SK-N-SH treated with all-trans-retinoic acid at 6 μM for 48 hours (cell line): ENCODE data around the gene TERB1.

Experiments used
- ARNTL ChIP-seq: fragments of 450-650 bp; formaldehyde crosslinking; IDR thresholded peaks from 2 replicates; pipeline ENCODE4 v1.5.0; 2020; ENCODE audit warnings: low read depth, mild to moderate bottlenecking, moderate library complexity, borderline replicate concordance
- CREB5 ChIP-seq: fragments of 250-450 bp; sonication (Bioruptor Pico); IDR thresholded peaks from 2 replicates; pipeline ENCODE4 v1.5.1; 2020; ENCODE audit warnings: low read depth, mild to moderate bottlenecking, moderate library complexity
- CSDC2 ChIP-seq: fragments of 250-450 bp; sonication (Bioruptor Pico); IDR thresholded peaks from 2 replicates; pipeline ENCODE4 v1.5.0; 2020; ENCODE audit warnings: mild to moderate bottlenecking, moderate library complexity
- CSRNP3 ChIP-seq: fragments of 250-450 bp; sonication (Bioruptor Pico); IDR thresholded peaks from 2 replicates; pipeline ENCODE4 v1.5.1; 2021; ENCODE audit warnings: mild to moderate bottlenecking, moderate library complexity
- ISL1 ChIP-seq: fragments of 250-450 bp; sonication (Bioruptor Pico); IDR thresholded peaks from 2 replicates; pipeline ENCODE4 v2.1.2; 2022; ENCODE audit warnings: mild to moderate bottlenecking, moderate library complexity
- PATZ1 ChIP-seq: fragments of 250-450 bp; sonication (Bioruptor Pico); IDR thresholded peaks from 2 replicates; pipeline ENCODE4 v1.8.0; 2020; ENCODE audit warnings: mild to moderate bottlenecking, moderate library complexity, borderline replicate concordance
- PPARA ChIP-seq: fragments of 250-450 bp; sonication (Bioruptor Pico); IDR thresholded peaks from 2 replicates; pipeline ENCODE4 v1.5.0; 2020; ENCODE audit warnings: mild to moderate bottlenecking, borderline replicate concordance
- TCF4 ChIP-seq: fragments of 250-450 bp; sonication (Bioruptor Pico); IDR thresholded peaks from 2 replicates; pipeline ENCODE4 v1.8.0; 2021; ENCODE audit warnings: mild to moderate bottlenecking, moderate library complexity, borderline replicate concordance
- TOX ChIP-seq: fragments of 250-450 bp; sonication (Bioruptor Pico); IDR thresholded peaks from 2 replicates; pipeline ENCODE4 v1.8.0; 2021; ENCODE audit warnings: mild to moderate bottlenecking, moderate library complexity, borderline replicate concordance
- ZC3H10 ChIP-seq: fragments of 250-450 bp; sonication (Bioruptor Pico); IDR thresholded peaks from 2 replicates; pipeline ENCODE4 v1.5.1; 2021; ENCODE audit warnings: mild to moderate bottlenecking, moderate library complexity
- ZFP30 ChIP-seq: fragments of 450-650 bp; formaldehyde crosslinking; IDR thresholded peaks from 2 replicates; pipeline ENCODE4 v1.5.0; 2022; ENCODE audit warnings: mild to moderate bottlenecking, moderate library complexity
- ZNF565 ChIP-seq: fragments of 450-650 bp; formaldehyde crosslinking; conservative IDR thresholded peaks from 2 replicates; pipeline ENCODE4 v1.5.0; 2020; ENCODE audit warnings: low read depth, mild to moderate bottlenecking, moderate library complexity
- ZNF70 ChIP-seq: fragments of 450-650 bp; formaldehyde crosslinking; IDR thresholded peaks from 2 replicates; pipeline ENCODE4 v1.5.0; 2020; ENCODE audit warnings: mild to moderate bottlenecking, moderate library complexity

GRCh38 chr16:66746682-66747081 is 54.7 kb downstream of the TERB1 start:
- no peak for TF ChIP-seq CREB5
- TF ChIP-seq ZFP30: no peak
- no peak for TF ChIP-seq CSRNP3
- no peak for TF ChIP-seq CSDC2
- no peak for TF ChIP-seq ISL1 (CRISPR knock-in tag)
- TF ChIP-seq ZC3H10: no peak
- no peak for TF ChIP-seq PATZ1
- TF ChIP-seq TCF4: no peak
- TF ChIP-seq PPARA: no peak
- TF ChIP-seq TOX: no peak
- no peak for TF ChIP-seq ZNF70 (CRISPR knock-in tag)
- TF ChIP-seq ARNTL (CRISPR knock-in tag): no peak
- TF ChIP-seq ZNF565 (CRISPR knock-in tag): no peak
